Loucy (cell line): ENCODE results near the gene NFKBIZ.

Experiments used
- EZH2phosphoT487 ChIP-seq: fragments of 200-600 bp; IDR thresholded peaks from 2 replicates; pipeline ENCODE4 v1.6.1; 2018; ENCODE audit warnings: antibody characterized with exemption, mild to moderate bottlenecking, moderate library complexity, borderline replicate concordance
- TF ChIP-seq, protein P1 (sequence below): fragments of 200-600 bp; sonication (generic); conservative IDR thresholded peaks from 2 replicates; pipeline ENCODE4 v1.5.1; 2014; ENCODE audit warnings: mild to moderate bottlenecking, antibody characterized with exemption, low read length

GRCh38 chr3:101851072-101851770 lies 1.9 kb downstream of the NFKBIZ start:
- TF ChIP-seq, protein P1, sequence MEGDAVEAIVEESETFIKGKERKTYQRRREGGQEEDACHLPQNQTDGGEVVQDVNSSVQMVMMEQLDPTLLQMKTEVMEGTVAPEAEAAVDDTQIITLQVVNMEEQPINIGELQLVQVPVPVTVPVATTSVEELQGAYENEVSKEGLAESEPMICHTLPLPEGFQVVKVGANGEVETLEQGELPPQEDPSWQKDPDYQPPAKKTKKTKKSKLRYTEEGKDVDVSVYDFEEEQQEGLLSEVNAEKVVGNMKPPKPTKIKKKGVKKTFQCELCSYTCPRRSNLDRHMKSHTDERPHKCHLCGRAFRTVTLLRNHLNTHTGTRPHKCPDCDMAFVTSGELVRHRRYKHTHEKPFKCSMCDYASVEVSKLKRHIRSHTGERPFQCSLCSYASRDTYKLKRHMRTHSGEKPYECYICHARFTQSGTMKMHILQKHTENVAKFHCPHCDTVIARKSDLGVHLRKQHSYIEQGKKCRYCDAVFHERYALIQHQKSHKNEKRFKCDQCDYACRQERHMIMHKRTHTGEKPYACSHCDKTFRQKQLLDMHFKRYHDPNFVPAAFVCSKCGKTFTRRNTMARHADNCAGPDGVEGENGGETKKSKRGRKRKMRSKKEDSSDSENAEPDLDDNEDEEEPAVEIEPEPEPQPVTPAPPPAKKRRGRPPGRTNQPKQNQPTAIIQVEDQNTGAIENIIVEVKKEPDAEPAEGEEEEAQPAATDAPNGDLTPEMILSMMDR, result no peak
- TF ChIP-seq EZH2phosphoT487, result no peak
